HEK293T (cell line): ENCODE data around the gene FETUB.

Experiments used
- CTCF ChIA-PET: fragments of 350-600 bp; formaldehyde crosslinking; extraction: SDS; loops from one replicate; lab custom pipeline; 2021; ENCODE audit warnings: antibody characterized with exemption, inconsistent platforms; lab: Yijun Ruan, JAX
- POLR2A ChIA-PET: fragments of 350-600 bp; formaldehyde crosslinking; extraction: SDS; loops from one replicate; lab custom pipeline; 2020; ENCODE audit warnings: antibody characterized with exemption, inconsistent platforms; lab: Yijun Ruan, JAX
- DNase-seq: peaks from one replicate; pipeline ENCODE4 v3.0.0; 2012; ENCODE audit warnings: mixed read lengths; ENCODE audit errors: extremely low spot score
- ARNT ChIP-seq: fragments of 450-650 bp; IDR thresholded peaks from 2 replicates; pipeline ENCODE4 v1.6.1; 2017; ENCODE audit warnings: mild to moderate bottlenecking
- BHLHE40 ChIP-seq: fragments of 450-650 bp; IDR thresholded peaks from 2 replicates; pipeline ENCODE4 v1.6.1; 2016; ENCODE audit warnings: mild to moderate bottlenecking, moderate library complexity, borderline replicate concordance
- CTBP1 ChIP-seq: fragments of 450-650 bp; IDR thresholded peaks from 2 replicates; pipeline ENCODE4 v1.6.1; 2016; ENCODE audit warnings: borderline replicate concordance
- ELF4 ChIP-seq: fragments of 450-650 bp; IDR thresholded peaks from 2 replicates; pipeline ENCODE4 v1.6.1; 2017; ENCODE audit warnings: antibody characterized with exemption
- FOXA1 ChIP-seq: fragments of 450-650 bp; IDR thresholded peaks from 2 replicates; pipeline ENCODE4 v1.6.1; 2016; ENCODE audit warnings: mild to moderate bottlenecking
- FOXK2 ChIP-seq: fragments of 450-650 bp; IDR thresholded peaks from 2 replicates; pipeline ENCODE4 v1.6.1; 2016; ENCODE audit warnings: mild to moderate bottlenecking
- FOXM1 ChIP-seq: fragments of 450-650 bp; IDR thresholded peaks from 2 replicates; pipeline ENCODE4 v1.6.1; 2017; ENCODE audit warnings: mild to moderate bottlenecking, borderline replicate concordance
- HDGF ChIP-seq: fragments of 450-650 bp; IDR thresholded peaks from 2 replicates; pipeline ENCODE4 v1.6.1; 2017; ENCODE audit warnings: antibody characterized with exemption, borderline replicate concordance
- L3MBTL2 ChIP-seq: fragments of 450-650 bp; conservative IDR thresholded peaks from 2 replicates; pipeline ENCODE4 v1.6.1; 2016; ENCODE audit warnings: mild to moderate bottlenecking
- LEF1 ChIP-seq: fragments of 450-650 bp; IDR thresholded peaks from 2 replicates; pipeline ENCODE4 v1.6.1; 2017; ENCODE audit warnings: mild to moderate bottlenecking, borderline replicate concordance
- NFRKB ChIP-seq: fragments of 450-650 bp; IDR thresholded peaks from 2 replicates; pipeline ENCODE4 v1.6.1; 2016; ENCODE audit warnings: mild to moderate bottlenecking, moderate library complexity
- PKNOX1 ChIP-seq: fragments of 450-650 bp; IDR thresholded peaks from 2 replicates; pipeline ENCODE4 v1.6.1; 2016
- SP1 ChIP-seq: fragments of 450-650 bp; IDR thresholded peaks from 2 replicates; pipeline ENCODE4 v1.6.1; 2017
- SUZ12 ChIP-seq: fragments of 450-650 bp; IDR thresholded peaks from 2 replicates; pipeline ENCODE4 v1.6.1; 2016; ENCODE audit warnings: mild to moderate bottlenecking
- TARDBP ChIP-seq: fragments of 450-650 bp; IDR thresholded peaks from 2 replicates; pipeline ENCODE4 v1.6.1; 2016
- ZNF384 ChIP-seq: fragments of 450-650 bp; IDR thresholded peaks from 2 replicates; pipeline ENCODE4 v1.6.1; 2016

FETUB gene

DNA sequence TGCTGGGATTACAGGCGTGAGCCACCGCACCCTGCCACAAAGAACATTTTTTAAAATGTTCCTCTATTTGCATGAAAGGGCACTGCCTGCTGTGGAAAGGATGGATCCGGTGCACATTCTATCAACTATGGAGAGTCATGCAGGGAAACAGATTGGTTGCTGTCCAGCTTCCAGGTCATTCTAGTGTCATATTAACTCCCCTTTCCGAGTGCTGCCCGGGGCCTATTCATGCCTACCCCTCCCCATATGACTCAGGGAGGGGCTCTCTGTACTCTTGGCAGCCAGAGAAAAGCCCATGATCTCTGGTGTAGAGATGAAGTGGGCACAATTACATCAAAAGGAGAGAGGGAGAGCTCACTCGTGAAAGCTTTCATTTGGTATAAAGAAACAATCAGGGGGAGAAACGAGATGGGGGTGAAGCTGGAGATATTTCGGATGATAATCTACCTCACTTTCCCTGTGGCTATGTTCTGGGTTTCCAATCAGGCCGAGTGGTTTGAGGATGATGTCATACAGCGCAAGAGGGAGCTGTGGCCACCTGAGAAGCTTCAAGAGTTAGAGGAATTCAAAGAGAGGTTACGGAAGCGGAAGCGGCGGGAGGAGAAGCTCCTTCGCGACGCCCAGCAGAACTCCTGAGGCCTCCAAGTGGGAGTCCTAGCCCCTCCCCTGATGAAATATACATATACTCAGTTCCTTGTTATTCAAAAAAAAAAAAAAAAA lies 43.5 kb upstream of the FETUB start:
- no peak for TF ChIP-seq LEF1
- TF ChIP-seq PKNOX1: no peak
- no peak for TF ChIP-seq TARDBP
- no peak for TF ChIP-seq SP1
- TF ChIP-seq ARNT: no peak
- no peak for TF ChIP-seq ZNF384
- no peak for TF ChIP-seq FOXA1
- no peak for TF ChIP-seq BHLHE40
- CTCF ChIA-PET: interaction anchor here (0.6 to 1.8 kb wide), 4 partner anchors 17 to 895 kb away, joined by 3 to 10 read pairs (median 4); no protein-coding TSS in a partner anchor
- POLR2A ChIA-PET: interaction anchor here (1.1 kb wide), 1 partner anchor 188 kb away, joined by 3 read pairs; no protein-coding TSS in a partner anchor
- no peak for DNase-seq

DNA sequence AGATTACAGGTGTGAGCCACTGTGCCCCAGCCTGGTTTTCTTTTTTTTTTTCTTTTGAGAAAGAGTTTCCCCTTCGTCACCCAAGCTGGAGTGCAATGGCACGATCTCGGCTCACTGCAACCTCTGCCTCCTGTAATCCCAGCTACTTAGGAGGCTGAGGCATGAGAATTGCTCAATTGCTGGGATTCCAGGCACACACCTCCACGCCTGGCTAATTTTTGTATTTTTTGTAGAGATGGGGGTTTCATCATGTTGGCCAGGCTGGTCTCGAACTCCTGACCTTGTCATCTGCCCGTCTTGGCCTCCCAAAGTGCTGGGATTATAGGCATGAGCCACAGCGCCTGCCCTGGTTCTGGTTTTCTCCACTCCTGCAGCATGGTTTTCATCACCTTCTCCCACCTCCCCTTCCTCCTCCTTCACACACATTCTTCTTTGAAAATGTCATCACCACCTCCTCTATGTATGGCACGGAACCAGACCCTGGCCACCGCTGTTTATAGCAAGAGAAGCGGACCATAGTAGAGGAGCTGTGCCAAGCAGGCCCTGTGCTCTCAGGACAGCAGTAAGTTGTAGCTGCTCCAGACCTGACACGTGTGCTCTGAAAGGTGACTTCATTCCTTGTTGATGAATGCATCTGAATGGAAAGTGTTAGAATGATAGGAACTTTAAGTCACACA lies 42.0 kb upstream of the FETUB start:
- ChIA-PET POLR2A (no interaction called here), CTCF (no interaction called here)
- no peak for TF ChIP-seq NFRKB
- TF ChIP-seq SP1: no peak
- no peak for TF ChIP-seq PKNOX1
- TF ChIP-seq BHLHE40: no peak
- TF ChIP-seq ELF4: no peak
- TF ChIP-seq FOXA1: no peak
- no peak for TF ChIP-seq CTBP1
- TF ChIP-seq ZNF384: no peak
- no peak for TF ChIP-seq FOXM1
- TF ChIP-seq HDGF: no peak
- no peak for TF ChIP-seq SUZ12
- no peak for TF ChIP-seq TARDBP
- TF ChIP-seq ARNT: no peak
- TF ChIP-seq FOXK2: no peak
- TF ChIP-seq LEF1: no peak
- TF ChIP-seq L3MBTL2: no peak
- no peak for DNase-seq

DNA sequence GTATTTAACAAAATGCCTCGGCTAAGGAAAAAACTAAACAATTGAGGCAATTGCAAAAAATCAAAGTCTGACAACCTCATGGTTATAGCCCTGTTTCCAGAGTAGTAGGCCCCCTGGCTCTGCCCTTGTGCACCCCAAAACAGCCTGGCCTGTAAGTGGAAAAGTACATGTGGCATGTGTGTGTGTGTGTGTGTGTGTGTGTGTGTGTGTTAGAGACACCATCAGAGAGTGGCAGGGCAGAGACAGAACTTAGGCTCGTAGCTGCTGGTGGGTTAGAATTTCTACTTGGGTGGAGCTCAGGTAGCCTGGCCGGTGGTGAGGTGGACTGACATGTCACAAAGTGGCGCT lies 41.4 kb upstream of the FETUB start:
- no peak for DNase-seq
- no peak for TF ChIP-seq CTBP1
- TF ChIP-seq NFRKB: no peak
- POLR2A ChIA-PET: no interaction called here
- CTCF ChIA-PET: no interaction called here

DNA sequence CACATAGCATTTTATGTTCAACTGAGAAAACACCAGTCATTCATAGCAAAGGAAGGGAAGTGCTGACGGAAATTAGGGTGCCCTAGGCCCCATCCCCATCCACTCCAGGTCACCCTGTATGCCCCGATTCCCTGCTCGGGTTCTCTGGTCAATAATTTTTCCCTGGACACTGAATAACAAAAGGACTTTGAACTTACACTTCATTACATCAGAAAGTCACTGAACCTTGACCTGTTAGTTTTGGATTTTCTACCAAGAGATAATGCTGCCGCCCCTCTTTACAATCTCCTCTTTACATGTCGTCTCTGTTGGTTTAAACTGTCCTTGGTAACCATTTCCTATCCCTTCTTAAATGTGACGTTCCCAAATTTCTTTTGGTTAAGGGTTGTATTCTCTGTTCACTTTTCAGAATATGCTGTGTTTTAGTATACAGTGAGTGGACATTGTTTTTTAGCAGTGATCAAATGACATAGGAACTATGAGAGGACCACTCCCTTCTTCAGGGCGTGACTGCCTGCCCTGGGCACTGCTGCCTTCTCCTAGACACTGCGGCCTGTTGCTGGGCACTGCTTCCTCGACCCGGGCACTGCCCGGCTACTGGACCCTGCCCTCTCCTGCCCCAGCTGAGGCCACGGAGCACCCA lies 40.9 kb upstream of the FETUB start:
- CTCF ChIA-PET: interaction anchor here (1.9 kb wide), 1 partner anchor 16 kb away, joined by 7 read pairs; no protein-coding TSS in a partner anchor

GRCh38 chr3:186599785-186600166 lies 40.4 kb upstream of the FETUB start:
- DNase-seq: no peak
- ChIA-PET CTCF (interaction anchor here (1.9 kb wide), 1 partner anchor 15 kb away, joined by 7 read pairs; no protein-coding TSS in a partner anchor), POLR2A (no interaction called here)
- TF ChIP-seq FOXK2 (no peak), FOXM1 (no peak), ELF4 (no peak), LEF1 (no peak), TARDBP (no peak), ARNT (no peak), ZNF384 (no peak), BHLHE40 (no peak), CTBP1 (no peak), NFRKB (no peak), PKNOX1 (no peak), SUZ12 (no peak), FOXA1 (no peak), SP1 (no peak), HDGF (no peak), L3MBTL2 (no peak)

More for the DNA sequence above, 40.9 kb upstream of the FETUB start:
- TF ChIP-seq TARDBP (no peak), HDGF (no peak), FOXM1 (no peak), ELF4 (no peak), LEF1 (no peak), BHLHE40 (no peak), SP1 (no peak), NFRKB (no peak), ZNF384 (no peak), FOXA1 (no peak), FOXK2 (no peak), ARNT (no peak)
- DNase-seq: no peak
- POLR2A ChIA-PET: no interaction called here

DNA sequence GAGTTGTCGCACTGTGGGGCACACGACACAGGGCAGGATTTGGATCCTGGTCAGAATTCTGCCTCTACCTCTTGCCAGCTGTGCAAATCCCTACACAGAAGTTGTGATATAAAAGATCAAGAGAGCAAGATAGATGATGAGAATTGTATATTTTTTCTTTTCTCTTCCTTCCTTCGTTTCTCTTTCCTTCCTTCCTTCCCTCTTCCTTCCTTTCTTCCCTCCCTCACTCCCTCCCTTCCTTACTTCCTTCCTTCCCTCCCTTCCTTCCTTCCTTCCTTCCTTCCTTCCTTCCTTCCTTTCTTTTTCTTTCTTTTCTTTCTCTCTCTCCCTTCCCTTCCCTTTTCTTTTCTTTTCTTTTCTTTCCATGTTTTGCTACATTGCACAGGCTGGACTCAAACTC lies 39.3 kb upstream of the FETUB start:
- no peak for TF ChIP-seq LEF1
- no peak for TF ChIP-seq SUZ12
- TF ChIP-seq ZNF384: no peak
- TF ChIP-seq ARNT: no peak
- TF ChIP-seq ELF4: no peak
- TF ChIP-seq BHLHE40: no peak
- TF ChIP-seq FOXK2: no peak
- TF ChIP-seq TARDBP: no peak
- TF ChIP-seq NFRKB: no peak
- TF ChIP-seq L3MBTL2: no peak
- no peak for TF ChIP-seq PKNOX1
- ChIA-PET CTCF (interaction anchor here (1.2 to 1.9 kb wide), 2 partner anchors 14 to 16 kb away, joined by 4 to 7 read pairs; no protein-coding TSS in a partner anchor), POLR2A (no interaction called here)
- DNase-seq: no peak
